HG02588 (cell line): Measurements from ENCODE around the gene LRCH1.

Source experiments
- ATAC-seq: cut with Tn5 transposase; IDR thresholded peaks from one replicate; pipeline ENCODE4 v1.9.1; 2021; ENCODE audit warnings: mild to moderate bottlenecking, moderate library complexity; ENCODE audit not compliant: unreplicated experiment

LRCH1 gene

DNA sequence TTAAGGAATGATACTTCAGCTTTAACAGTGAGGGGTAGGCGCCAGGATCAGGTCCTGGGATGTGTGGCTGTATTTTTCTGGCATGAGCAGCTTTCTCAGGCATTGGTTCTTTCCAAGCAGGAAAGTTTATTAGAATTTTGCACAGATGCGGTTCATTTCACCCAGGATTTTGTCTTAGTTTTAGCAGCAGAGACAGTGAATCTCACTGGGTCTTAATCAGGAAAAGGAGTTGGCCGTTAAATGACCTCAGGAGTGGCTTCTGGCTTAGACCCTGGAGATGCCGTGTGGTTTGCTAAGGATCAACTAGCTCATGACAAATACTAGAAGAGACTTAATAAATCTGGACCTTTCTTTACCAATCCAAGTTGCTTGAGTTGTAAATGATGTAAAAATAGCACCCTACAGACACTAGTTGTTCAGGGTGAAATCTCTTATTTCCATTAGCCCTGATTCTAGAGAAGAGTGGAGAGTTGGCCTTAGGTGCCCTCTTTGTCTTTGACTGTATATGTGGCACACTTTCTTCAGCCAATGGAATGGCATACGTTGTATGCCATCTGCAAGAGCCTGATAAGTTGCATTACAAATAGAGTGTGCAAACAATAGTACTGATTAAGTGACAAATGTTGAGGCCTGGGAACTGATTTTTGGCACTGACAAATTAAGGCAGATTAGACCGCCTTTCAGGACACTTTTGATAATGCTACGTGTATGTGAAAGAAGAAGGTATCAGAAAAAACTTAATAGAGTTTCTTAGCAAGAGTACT is 34.0 kb downstream of the LRCH1 start:
- no peak for ATAC-seq

DNA sequence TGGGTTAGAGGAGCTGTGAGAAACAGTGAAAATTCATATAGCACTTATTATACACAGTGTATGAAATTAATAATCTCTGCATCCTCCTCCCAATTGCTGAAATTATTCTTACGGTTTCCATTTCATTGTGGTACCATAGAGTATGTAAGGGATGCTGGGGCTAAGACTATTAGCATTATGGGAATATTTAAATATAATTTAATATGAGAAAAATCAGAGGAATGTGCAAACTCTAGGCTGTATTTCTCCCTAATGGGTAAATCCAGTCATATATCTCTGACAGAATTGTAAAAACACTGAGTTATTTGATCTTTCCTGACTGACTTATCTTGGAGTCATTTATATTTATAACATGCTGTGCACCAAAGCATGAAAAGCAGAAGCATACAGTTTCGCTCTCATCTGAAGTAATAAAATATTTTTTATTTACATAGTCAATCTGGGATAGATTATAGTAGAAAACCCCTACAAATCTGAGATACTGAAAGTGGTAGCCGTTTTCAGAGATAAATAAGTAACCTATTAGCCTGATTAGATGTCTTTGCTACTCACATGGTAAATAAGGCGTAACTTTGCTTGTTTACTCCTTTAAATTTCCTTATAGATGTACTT is 34.9 kb downstream of the LRCH1 start:
- ATAC-seq, result peak; percentile 40

DNA sequence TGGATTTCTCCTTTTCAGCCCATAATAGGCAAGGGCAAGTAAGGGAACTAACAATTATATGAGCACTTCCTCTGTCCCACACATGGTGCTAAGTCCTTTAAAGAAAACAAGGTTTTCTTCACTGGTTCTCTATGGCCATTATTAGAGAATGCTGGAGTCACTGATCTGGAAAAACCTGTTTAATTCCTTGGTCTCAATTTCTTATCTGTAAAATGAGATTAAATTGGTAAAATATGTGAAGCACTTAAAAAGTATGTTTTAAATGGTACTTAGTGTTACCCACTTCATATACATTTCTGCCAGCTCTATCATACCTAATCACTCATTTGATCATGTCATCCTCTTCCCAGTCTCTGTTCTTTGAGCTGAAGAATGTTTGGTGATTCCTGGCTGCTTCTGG is 39.4 kb downstream of the LRCH1 start:
- no peak for ATAC-seq

DNA sequence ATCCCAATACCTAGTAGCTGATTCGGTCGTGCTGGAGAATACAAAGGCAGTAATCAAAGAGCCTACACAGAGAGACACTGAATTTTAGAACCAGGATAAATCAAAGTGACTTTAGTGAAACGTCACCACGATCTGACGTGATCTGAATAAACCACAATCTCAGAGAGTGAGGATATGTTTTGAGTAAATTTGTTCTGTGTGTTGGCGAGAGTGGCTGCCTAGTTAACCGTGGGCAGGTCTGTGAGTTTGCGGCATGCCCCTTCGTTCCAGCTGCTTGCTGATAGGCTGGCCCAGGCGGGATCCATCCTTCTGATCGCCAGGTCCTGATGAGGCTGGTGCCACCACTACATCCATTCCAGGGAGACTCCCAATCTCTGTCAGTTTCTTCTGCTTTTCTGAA is 40.4 kb downstream of the LRCH1 start:
- ATAC-seq, result peak; percentile 45

DNA sequence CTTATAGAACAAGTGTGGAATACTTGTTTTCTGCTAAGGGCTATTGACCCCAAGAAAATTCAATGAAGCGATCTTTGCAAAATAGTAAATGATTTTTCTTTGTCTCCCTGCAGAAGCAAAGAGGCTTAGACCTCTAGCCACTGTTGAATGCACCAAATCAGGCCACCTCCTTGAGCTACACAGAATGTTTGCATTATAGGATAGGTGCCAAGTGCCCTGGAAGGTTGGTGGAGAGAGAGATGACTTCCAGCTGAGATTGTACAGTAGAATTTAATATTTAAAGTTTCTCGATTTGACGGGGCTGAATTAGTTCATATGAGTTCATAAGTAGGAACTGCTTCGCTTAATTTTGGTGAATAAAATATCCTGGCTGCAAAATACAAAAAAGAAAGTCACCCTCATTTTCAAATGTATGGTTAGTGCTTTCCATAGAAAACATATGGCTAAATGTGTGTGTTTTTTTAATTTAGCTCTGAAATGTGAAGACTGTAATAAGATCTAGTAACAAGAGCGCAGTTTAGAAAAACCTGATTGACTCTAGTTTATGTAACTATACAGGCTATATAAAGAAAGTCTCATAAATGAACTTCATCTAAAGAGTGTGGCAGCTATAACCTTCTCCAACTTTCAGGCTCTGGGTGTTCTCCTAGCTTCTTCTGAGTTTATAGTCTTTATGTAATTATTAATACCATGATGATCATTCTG is 41.6 kb downstream of the LRCH1 start:
- no peak for ATAC-seq

DNA sequence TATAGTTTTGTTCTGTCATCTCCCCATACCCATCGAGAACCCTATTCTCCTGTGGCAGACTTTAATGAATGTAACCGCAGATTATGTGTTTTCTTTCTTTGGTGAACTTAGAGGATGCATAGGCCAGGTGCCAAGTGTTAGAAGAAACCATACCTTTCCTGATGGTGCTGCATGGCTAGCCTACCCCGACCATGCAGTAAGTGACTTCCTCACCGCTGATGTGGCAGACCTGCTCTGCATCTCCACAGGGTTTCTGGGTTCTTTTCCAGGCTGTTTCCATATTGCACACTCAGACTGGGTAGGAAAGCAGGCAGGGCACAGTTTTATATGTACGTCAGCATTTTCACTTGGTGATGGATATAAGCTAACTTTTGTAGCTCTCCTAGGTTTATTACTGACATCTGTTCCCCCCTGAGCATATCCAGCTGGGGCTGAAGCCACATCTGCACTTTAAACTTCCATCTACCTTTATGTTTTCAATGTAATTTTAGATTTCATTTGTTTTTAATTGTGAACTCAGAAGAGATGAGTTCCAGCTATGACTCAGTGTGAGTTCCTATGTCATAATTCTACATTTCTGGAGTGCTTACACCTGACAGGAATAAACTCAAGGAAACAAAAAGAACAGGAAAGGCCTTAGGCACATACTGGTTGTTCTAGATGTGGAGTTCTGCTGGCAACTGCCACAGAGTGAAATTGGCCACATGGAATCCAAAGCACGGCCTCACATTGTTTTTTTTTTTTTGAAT is 42.3 kb downstream of the LRCH1 start:
- no peak for ATAC-seq

DNA sequence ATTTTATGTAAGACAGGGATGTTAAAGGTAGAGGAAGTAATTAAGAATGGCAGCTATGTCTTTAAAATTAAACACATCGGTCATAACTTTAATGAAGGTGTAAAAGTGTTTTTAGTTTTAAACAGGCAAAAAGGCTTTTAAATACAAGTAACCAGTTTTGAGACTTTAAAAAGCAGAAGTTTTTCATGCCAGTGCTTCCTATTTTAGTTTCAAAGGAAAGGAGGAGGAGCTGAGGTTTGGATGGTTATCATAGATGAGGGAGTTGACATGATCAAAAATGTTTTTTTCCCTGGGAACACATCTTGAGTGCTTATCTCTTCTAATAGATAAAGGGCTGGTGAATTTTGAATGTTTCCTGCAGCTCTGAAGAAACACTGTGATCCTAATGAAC is 42.9 kb downstream of the LRCH1 start:
- no peak for ATAC-seq

DNA sequence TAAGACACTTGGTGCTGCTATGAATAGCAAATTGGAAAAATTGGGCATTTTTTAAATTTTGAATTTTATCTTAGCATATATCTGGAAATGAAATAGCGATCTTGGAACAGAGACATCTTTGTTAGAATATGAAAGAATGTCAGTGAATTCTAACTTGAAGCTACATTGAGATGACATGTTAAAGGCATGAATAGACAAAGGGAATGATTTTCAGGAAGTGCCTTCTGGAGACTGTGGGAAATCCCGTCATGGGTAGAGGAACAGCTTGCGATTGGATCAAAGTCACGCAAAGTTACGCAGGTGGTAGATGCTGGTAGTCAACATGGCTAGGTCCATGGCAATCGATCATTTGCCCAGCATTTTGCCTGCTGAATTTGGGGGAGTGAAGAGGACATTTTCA is 43.5 kb downstream of the LRCH1 start:
- ATAC-seq, result no peak

DNA sequence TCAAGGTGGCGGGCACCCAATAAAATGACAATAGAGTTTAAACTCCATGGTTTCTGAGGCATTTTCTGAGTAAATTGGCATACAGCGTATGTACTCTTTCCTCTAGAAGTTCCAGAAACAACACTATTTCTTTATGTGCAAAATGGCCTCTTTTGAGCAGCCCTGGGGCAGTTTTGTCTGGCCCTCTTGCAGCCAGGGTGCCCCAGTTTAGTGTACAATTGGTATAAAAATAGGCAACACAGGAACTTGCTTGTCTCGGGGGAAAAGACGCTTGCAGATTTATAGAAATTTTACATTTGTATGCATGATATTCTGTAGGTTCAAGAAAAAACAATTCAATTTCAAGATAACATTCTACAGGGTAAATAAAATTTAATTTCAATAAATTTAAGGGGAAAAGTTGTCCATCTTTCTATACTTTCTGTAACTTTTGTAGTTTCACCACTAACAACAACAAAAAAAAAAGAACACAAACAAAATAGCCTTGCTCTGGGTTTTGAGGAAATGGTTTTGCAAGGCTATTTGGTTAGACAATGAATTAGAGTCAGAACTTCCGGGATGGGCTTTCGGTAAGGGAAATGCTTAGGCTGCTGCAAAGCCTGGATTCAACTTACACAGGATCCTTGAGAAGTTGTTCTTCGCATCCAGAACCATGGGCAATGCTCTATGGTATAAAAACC is 45.3 kb downstream of the LRCH1 start:
- peak; percentile 35 for ATAC-seq

DNA sequence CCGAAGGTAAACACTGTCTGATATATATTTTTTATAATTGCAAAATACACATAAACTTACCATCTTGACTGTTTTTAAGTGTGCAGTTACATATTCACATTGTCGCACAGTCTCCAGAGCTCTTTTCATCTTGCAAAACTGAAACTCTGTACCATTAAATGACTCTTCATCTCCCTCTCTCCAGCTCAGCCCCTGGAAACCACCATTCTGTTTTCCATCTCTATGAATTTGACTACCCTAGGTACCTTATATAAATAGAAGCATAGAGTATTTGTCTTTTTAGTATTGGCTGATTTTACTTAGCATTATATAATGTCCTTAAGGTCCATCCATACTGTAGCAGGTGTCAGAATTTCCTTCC is 45.8 kb downstream of the LRCH1 start:
- peak; percentile 49 for ATAC-seq

DNA sequence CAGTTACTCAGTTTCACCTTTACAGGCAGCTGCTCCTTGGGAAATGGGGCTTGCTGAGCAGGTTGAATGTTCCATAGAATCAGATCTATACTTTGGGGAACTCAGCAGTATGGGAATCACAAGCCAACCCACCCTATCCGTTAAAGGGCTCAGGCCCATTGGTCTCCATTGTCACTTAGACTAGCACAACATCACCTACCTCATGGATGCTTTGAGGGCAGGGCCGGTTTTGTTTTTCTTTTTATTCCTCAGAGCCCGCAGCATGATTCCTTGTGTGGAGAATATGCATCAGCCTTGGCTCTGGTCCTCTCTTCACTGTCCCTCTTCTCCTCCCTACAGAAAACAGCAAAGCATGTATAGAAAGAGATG is 48.0 kb downstream of the LRCH1 start:
- ATAC-seq, result no peak

DNA sequence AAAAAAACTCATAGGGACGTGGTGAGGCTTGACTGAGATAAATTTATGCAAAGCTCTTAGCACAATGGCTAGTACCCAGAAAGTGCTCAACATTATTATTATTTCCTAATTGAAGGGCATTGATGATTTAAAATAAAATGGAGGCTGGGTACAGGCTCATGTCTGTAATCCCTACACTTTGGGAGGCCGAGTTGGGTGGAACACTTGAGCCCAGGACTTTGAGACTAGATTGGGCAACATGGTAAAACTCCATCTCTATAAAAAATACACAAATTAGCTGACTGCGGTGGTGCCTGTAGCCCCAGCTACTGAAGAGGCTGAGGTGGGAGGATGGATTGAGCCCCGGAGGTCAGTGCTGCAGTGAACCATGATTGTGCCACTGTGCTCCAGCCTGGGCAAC is 49.6 kb downstream of the LRCH1 start:
- no peak for ATAC-seq

DNA sequence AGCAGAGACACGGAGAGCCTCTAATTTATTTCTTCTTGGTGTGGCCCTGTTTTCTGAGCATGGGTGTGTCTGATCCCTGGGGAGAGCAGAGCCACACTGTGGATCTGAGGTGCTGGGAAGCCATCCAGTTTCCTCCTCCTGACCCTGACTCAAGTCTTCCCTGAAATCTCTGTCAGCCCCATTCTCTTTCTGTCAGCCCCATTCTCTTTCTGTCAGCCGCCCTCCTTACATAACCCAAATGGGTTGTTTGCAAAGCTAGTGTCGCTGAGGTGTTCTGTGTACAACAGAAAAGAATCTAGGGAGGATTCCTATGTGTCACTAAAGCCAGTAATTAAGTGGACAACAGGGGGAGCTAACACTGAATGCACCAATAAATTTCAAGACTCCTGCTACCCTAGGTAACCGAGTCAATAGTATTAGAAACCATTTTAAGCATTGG is 50.2 kb downstream of the LRCH1 start:
- ATAC-seq, result no peak

- no peak for ATAC-seq
Measured at GRCh38 chr13:46604226-46604990, 51.4 kb downstream of the LRCH1 start.

GRCh38 chr13:46605076-46605824 is 52.3 kb downstream of the LRCH1 start:
- no peak for ATAC-seq

- peak; percentile 40 for ATAC-seq
Measured at GRCh38 chr13:46605825-46606554, 53.0 kb downstream of the LRCH1 start.

- no peak for ATAC-seq
Measured at GRCh38 chr13:46606970-46607369, 54.0 kb downstream of the LRCH1 start.

DNA sequence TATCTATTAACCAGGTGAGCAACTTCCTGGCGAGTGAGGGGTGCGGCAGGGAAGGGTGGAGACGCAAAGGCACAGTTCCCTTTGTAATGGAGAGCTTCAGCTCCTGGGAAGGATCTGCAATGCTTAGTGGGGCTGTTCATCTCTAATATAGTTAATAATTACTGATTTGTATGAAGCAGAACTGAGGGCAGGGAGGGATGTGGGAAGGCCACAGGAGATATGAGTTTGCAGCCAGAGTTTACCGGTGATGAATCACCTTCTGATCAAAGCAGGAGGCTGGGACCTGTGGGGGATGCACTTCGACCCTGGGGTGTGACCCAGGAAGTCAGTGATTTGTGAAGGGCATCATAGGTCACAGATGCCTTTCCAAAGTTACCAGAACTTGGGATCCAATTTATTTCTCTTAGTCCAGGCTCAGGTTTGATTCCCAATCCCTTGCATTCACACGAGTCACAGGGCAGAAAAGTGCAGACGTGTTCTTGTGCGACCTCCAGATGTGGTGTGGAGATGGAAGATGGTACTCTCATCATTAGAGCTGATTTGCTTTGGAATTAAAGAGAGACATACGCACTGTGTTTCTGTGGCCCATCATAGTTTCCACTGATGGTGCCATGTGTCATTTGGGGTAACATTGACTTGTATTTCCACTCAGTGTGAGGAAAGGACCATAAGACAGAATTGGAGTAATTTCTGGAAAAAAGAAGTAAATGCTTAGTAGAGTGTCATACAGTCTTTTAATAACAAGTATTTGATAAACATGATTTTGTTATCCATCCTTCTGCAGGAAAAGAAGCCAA is 55.0 kb downstream of the LRCH1 start:
- peak; percentile 38 for ATAC-seq
